Measurements from ENCODE around the gene FRMD8.
"Not testable (repeated sequence)": the region's sequence is repeated elsewhere in the genome, so short reads cannot be mapped to it uniquely, and the experiment has no call there.

Gene FRMD8

DNA sequence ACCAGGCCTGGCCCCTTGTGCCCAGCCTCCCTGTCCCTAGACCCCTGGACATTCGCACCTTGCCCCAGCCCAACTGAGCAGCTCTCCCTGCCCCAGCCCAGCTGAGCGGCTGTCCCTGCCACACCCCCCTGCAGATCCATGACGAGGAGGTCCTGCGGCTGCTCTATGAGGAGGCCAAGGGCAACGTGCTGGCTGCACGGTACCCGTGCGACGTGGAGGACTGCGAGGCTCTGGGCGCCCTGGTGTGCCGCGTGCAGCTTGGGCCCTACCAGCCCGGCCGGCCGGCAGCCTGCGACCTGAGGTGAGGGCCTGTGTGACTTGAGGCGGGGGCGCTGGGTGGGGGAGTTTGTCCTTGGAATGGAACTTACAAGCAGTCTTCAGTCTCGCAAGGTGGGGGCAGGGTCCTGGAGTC, 7.7 kb downstream of the FRMD8 start:
- DNase-seq, result no peak

DNA sequence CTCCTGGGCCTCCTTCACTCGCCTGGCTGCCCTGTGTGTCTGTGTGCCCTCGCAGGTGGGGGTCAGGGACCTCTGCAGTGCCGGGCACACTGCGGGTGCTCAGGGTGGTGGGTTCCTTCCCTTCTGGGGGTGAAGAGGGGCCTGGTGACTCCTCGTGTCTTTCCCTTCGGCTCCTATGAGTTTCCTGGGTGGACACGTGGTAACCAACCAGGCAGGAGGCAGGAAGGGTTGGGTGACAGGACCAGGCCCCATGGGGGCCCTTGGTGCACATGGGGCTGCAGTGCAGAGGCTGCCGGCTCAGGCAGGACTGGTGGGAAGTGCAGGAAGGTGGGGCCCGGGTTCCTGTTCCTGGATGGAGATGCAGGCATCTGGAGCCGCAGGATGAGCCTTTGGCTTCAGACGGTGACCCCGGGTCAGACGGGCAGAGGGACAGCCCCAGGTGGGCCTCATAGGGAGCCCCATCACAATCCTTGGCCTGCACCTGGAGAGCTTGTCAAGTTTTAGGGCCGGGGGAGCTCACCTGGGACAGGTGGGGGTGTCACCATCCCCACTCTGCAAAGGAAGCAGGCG, 9.6 kb downstream of the FRMD8 start:
- no peak for DNase-seq

DNA sequence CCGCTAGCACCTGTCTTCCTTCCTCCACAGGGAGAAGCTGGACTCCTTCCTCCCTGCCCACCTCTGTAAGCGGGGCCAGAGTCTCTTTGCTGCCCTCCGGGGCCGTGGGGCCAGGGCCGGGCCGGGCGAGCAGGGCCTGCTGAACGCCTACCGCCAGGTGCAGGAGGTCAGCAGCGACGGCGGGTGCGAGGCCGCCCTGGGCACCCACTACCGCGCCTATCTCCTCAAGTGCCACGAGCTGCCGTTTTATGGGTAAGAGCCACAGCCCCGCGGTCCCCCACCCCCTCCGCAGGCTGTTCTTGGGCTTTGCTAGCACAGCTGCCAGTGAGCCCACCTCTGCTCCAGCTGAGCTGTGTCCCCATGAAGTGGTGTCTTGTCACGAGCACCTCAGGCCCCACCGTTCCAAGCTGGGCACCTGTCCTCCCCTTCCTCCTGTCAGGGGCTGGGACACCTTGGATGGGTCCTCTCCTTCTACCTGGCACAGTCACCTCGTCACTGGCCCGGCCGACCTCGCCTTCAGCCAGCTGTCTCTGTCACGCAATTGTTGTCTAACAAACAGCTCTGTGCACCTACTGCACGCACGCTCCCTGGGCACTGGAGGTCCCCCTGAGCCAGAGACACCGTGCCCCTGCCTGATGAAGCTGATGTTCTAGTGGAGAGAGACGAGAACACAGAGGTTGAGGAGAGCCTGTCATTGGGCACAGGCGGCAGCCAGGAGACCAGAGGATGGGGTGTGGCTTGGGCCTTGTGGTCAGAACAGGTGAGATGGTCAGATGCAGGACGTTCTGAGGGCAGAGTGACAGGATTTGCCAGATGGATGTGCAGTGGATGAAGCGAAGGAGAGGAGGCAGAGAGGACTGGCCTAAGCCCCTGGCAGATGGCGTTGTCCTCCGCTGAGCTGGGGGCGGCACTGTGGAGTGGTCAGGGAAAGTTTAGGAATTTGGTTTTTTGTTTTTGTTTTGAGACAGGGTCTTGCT, 10.6 kb downstream of the FRMD8 start:
- no peak for DNase-seq

DNA sequence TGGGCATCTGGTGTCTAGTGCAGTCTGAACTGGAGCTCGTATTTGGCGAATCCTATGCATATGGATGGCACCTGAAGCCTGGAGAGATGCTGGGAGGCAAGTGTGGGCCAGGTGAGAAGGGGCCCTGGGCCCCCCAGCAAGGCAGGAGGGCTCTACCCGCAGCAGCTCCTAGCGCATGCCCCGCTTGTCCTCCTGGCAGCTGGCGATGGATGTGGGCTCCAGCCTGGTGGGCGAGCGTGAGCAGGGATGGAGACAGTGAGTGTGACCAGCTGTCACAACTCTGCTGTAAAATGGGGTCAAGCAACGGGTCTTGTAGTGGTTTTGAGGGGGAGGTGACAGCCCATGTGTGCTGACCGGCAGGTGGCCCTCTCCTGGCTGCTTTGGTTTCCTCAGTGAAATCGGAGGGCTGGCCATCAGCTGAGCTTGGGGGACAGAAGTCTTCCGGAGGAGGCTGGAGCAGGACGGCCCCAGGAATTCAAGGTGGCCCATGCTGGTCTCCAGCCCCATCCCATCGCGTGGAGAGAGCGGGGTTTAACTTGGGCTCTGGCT, 12.0 kb downstream of the FRMD8 start:
- DNase-seq, result no peak

DNA sequence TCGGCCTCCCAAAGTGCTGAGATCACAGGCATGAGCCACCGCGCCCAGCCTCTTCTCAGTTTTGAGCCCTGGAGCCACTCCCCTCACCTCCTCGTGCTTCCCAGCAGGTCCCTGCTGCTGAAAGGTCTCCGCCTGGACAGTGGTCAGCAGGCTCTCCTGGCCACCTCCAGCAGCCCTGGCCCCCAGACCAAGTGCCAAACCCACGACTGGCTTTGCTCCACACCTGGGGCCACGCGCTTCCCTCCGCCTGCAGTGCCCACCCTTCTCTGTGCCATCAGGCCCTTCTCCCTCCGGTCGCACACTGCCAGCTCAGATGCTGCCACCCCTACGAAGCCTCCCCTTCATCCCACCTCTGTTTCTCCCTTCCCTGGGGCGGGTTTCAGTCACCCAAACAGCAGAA, 12.8 kb downstream of the FRMD8 start:
- no peak for DNase-seq

DNA sequence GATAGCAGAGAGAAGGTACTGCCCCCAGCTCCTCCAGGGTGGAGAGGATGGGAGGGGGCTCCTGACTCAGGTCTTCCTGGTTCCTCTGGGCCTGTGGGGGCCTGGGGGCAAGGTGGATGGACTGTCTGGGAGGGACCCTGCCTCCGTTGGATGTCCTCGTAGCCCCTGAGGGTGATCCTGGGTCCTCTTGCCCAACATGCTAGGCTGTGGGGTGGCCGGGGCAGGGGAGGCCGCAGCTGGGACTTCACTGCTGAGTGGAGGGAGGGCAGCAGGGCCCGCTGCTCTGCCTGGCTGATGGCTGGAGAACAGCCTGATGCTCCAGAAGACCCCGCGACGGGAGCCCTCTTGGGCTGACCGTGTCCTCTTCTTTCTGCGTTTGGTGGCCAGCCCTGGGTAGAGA, 13.4 kb downstream of the FRMD8 start:
- DNase-seq, result no peak

DNA sequence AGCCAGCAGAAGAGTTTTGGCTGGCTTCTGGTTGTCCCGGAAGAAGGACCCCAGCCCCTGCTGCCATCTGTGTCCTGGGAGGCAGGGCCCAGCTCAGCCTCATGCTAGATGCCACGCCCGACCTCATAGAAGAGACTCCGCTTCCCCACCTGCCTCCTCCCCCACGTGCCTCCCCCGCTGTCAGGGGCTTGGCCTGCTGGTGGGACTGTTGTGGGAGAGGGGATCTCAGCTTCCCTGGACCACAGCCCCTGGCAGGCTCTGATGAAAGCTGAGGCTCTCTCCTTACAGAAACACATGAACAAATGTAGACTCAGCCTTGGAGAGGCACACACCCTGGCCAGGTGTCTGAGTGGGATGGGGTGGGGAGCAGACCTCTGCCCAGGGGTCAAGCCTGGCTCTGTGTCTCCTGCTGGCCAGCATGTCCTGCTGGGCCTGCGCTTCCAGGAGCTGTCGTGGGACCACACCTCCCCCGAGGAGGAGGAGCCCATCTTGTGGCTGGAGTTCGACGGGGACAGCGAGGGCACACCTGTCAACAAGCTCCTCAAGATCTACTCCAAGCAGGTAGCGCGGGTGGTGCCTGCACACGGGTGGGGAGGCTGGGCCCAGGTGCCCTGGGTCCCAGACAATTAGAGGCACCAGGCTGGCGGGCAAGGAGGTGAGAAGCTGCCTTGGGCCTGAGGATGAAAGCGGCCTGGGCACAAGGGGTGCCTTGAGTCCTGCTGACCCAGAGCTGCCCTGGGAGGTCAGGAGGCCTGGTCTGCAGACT, 14.1 kb downstream of the FRMD8 start:
- no peak for DNase-seq

DNA sequence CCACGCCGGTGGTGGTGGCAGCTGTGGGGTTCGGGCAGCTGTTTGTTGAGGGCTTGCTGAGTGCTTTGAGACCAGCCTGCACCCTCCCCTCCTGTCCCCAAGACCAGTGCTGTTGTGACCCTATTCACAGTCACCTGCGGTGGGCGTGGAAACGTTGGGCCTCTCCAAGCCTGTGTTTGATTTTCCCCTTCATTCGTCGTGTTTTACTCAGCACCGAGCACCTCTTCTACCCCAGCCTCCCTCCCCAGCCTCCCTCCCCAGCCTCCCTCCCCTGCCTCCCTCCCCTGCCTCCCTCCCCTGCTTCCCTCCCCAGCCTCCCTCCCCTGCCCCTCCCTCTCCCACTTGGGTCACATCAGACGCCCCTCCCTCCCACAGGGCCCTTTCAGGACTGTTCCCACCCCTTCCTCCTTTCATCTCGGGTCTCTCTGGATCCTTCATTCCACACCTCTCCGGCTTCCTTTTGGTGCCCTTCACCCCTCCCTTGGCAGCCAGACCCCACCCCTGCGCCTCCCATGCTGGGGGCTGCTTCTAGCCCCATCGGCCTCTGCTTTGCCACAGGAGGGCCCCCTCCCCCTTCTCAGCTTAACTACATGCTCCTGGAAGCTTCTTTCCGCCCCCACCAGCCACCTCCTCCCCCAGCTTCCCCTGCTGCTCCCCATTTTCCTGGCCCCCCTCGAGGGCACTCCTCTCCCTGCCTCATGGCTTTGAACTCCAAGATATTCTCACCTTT, 14.8 kb downstream of the FRMD8 start:
- DNase-seq, result no peak

DNA sequence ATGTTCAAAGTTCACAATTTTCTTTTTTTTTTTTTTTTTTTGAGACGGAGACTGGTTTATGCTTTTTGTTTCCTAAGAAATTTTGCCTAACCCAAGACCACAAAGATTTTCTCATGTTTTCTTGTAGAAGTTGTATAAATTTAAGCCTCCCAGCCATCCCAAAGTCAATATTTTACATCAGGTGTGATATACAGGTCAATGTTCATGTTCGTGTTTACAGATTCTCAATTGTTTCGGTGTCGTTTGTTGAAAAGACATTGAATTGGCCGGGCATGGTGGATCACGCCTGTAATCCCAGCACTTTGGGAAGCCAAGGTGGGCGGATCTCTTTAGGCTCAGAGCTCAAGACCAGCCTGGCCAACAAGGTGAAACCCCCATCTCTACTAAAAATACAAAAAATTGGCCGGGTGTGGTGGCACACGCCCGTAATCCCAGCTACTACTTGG, 15.4 kb downstream of the FRMD8 start:
- no peak for DNase-seq

DNA sequence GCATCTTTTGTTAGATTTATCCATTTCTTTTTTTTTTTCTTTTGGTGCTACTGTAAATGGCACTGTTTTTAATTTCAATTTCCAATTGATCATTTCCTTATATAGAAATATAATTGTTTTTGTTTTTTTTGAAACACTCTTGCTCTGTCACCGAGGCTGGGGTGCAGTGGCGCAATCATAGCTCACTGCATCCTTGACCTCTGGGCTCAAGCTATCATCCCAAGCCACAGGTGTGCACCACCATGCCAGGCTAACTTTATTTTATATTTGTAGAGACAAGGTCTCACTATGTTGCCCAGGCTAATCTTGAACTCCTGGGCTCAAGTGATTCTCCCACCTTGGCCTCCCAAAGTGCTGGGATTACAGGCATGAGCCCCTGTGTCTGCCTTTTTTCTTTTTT, 16.4 kb downstream of the FRMD8 start:
- DNase-seq, result no peak

DNA sequence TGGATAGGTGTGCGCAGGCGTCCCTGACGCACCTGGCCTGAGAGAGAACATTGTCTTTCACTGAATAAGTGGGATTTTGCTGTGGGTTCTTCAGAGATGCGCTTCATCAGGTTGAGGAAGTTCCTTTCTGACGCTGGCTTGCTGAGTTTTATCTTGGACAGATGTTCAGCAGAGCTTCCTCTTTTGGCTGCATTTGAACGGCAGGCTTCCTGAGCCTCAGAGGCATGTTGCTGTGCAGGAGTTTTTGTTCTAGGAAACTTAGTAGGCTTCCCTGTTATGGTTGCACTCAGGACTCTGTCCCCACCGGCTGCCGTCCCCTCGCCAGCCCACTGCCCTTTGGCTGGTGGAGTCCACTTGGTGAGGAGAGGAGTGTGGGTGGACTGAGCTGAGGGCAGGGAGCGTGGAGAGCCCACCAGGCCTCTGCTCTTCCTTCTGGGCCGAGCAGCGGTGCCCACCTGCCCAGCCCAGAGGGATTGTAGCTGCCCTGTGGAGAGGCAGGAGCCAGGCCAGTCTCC, 17.2 kb downstream of the FRMD8 start:
- no peak for DNase-seq

DNA sequence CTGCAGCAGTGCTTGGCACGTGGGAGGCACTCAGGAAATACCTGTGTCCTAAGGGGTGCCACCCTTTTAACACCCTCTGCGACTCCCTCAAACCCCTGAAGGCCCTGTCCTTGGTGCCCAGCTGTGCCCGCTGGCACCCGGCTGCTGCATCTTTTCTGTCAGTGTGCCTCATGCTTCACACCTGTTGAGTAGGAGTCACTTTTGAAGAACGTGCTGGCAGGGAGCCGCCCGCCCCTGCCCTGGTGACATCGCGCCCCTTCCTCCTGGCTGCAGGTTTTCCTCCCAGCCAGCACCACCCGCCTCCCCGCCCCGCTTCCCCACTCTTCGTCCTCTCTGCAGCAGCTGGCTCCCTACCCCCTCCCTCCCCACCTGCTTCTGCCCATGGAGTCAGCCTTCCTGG, 17.8 kb downstream of the FRMD8 start:
- DNase-seq, result no peak

DNA sequence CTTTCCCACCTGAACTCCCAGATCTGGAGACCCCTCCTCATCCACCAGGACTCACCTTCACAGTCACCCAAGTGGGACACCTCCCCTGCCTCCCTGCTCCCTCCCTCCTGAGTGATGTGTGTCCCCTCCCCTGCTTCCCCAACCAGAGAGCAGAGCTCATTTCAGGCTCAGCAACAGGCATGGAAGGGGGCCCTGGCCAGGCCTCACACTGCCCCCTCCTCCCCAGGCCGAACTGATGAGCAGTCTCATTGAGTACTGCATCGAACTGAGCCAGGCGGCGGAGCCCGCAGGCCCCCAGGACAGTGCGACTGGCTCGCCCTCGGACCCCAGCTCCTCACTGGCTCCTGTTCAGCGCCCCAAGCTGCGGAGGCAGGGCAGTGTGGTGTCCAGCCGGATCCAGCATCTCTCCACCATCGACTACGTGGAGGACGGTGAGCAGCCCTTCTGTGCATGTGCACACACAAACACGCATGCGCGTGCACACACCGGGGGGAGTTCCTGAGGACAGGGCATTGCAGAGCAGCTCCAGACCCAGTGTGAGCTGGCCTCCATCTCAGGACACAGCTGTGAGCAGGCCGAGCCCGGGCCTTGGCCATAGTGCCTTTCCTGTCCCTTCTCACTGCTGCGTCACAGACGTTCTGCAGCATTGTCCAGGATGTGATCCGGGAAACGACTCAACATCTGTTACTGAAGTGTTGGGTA, 18.4 kb downstream of the FRMD8 start:
- DNase-seq, result no peak

DNA sequence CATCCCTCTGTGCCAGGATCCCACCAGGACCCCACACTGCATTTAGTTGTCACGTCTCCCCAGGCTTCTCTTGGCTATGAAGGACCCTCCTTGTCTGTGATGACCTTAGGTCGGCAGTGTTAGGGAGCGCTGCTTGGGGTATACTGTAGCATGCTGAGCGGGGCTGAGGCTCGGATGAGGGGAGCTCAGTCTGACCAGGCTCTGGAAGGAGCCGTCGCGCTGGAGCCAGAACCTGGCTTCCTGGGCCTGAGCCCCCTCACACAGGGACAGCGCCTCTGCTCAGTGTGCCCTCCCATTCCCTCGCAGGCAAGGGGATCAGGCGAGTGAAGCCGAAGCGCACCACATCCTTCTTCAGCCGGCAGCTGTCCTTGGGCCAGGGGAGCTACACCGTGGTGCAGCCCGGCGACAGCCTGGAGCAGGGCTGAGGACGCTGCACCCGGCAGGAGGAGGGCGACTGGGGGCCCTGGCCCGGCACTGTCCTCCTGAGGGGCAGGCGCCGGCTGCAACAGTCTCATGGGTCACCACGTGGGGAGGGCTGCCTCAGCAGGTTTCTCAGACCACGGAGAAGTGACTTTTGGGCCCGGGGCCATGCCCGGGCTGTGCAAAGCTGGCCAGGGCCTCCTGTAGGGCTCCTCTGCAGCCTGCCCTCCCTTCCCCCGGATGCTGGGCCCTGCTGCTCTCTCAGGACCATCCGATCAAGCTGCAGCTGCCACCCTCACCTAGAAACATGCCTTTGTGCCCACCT, 24.7 kb downstream of the FRMD8 start:
- no peak for DNase-seq

DNA sequence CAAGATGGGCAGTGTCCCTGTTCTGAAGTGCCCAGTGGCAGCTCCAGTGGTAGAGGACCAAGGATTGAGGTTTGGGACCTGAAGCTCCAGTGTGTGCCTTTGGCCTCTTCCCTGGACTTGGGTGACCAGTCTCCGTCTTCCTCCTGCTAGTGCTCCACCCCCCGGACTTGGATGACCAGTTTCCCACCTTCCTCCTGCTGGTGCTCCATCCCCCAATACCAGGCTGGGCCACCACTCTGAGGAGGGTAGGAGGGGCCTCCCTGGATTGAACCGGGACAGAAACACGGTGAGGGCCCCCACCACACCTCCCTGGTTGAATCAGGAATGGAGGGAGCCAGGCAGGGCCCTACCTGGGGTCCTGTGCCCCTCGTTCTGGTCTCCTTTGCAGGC, 25.2 kb downstream of the FRMD8 start:
- DNase-seq, result no peak

DNA sequence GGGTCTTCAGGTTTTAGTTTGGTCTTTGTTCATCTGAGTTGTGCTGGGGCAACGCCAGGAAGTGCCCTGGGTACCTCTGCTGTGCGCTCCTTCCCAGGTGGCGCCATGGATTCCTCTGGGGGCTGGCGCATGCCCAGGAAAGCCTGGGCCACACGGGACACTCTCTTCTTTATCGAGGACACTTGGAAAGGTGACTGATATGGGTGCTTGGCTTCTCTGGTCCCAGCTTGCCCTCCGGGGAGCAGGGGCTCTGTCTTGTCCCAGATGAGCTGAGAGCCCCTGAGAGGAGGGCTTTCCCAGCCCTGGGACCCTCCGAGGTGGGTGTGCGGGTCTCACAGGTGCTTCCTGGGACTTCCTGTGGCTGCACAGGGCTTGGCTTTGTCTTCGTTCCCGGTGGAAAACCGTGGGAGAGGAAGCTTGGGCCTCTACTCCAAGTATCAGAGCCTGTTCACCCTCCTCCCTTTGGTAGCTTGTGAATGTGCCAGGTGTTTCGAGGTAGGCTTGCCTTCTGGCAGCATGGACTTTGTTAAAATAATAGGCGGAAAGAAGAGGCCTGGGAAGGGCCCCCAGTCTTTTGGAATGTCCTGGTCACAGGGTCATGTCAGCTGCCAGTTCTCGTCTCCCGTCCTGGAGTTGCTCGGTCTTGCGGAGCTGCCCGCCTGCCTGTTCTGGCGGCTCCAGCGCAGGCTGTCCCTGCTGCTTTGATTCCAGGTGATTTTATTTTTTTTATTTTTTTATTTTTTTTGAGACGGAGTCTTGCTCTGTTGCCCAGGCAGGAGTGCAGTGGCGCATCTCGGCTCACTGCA, 26.0 kb downstream of the FRMD8 start:
- DNase-seq, result no peak

DNA sequence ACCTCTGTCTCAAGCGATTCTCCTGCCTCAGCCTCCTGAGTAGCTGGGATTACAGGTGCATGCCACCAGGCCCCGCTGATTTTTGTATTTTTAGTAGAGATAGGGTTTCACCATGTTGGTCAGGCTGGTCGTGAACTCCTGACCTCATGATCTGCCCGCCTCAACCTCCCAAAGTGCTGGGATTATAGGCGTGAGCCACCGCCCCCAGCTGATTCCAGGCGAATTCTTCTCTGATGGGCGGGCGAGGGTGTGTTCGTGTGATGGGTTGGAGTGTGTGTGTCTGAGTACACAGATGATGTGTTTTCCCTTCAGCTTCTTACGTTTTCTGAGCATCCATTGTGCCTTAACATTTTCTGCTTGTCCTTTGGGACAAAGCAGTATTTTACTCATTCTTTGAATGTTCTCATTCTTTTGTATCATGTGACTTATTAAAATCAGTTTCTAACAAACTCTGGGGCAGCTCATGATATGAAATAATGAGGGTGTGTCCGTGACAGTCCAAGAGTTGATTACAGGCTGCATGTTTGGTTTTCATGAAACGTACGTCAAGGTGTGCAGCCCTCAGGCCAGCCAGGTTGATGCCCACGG, 26.7 kb downstream of the FRMD8 start:
- DNase-seq, result not testable (repeated sequence)

DNA sequence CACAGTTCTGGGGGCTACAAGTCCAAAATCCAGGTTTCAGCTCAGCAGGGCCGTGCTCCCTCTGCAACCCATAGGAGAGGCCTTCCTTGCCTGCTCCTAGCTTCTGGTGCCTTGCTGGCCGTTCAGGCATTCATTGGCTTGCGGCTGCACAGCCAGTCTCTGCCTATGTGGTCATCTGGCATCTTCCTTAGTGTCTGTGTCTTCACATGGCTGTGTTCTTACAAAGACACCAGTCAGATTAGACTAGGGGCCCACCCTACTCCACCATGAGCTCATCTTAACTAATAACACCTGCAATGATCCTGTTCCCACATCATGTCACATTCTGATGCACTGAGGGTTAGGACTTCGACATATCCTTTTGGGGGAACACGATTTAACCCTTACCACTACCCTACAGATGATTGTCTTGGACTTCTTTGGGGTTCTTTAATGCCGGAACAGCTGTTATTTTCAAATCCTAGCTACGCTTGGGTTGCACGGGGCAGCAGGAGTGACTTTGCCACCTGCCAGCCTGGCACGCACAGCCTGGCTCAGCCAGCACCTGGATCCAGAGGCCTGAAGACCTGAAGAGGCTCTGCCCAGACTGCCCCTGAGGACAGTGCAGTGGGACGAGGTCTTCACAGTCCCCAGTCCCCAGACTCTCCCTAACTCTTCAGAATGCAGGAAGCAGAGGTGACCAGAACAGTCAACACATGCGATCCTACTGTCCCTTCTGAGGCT, 28.5 kb downstream of the FRMD8 start:
- no peak for DNase-seq

Measured in NCI-H2171 (cell line).